GM12878 (cell line): ENCODE results near the gene ME1.

Experiments used
- CBFB ChIP-seq: IDR thresholded peaks from 2 replicates; pipeline ENCODE4 v1.6.1; 2016; ENCODE audit warnings: antibody characterized with exemption, low read depth
- CEBPZ ChIP-seq: fragments of 150-350 bp; IDR thresholded peaks from 2 replicates; pipeline ENCODE4 v1.6.1; 2016; ENCODE audit warnings: low read depth, low read length
- E2F4 ChIP-seq: IDR thresholded peaks from 2 replicates; pipeline ENCODE4 v1.6.1; 2012; ENCODE audit warnings: low read depth, low read length, improper control_type of control experiment
- EP300 ChIP-seq, 2 experiments: fragments of 150-350 bp in 1 of 2; IDR thresholded peaks; 2 replicates each; pipeline ENCODE4 v1.6.1; 2011 to 2012; ENCODE audit warnings: low read depth in 2 of 2, low read length in 2 of 2, borderline replicate concordance in 1 of 2, improper control_type of control experiment in 1 of 2, inconsistent platforms in 1 of 2; ENCODE audit not compliant: control insufficient read depth in 1 of 2
- ETV6 ChIP-seq, 2 experiments: fragments of 450-650 bp in 1 of 2; IDR thresholded peaks in 1 of 2; conservative IDR thresholded peaks in 1 of 2; 2 replicates each; pipeline ENCODE4 v1.6.1; 2014; ENCODE audit warnings: antibody characterized with exemption in 1 of 2, borderline replicate concordance in 1 of 2, low read depth in 1 of 2, mild to moderate bottlenecking in 1 of 2, moderate library complexity in 1 of 2
- POLR2A ChIP-seq: IDR thresholded peaks from 2 replicates; pipeline ENCODE4 v1.6.1; 2011; ENCODE audit warnings: low read depth, mild to moderate bottlenecking, low read length
- RCOR1 ChIP-seq: conservative IDR thresholded peaks from 2 replicates; pipeline ENCODE4 v1.6.1; 2012; ENCODE audit warnings: low read depth, low read length, improper control_type of control experiment
- REST ChIP-seq: IDR thresholded peaks from 2 replicates; pipeline ENCODE4 v1.6.1; 2012; ENCODE audit warnings: mild to moderate bottlenecking, low read depth, low read length
- SIX5 ChIP-seq: IDR thresholded peaks from 2 replicates; pipeline ENCODE4 v1.6.1; 2011; ENCODE audit warnings: mild to moderate bottlenecking, low read depth, low read length, moderate library complexity; ENCODE audit not compliant: severe bottlenecking
- SP1 ChIP-seq: IDR thresholded peaks from one replicate; pipeline ENCODE4 v1.6.1; 2011; ENCODE audit warnings: low read depth, low read length
- TAF1 ChIP-seq: IDR thresholded peaks from 2 replicates; pipeline ENCODE4 v1.6.1; 2011; ENCODE audit warnings: mild to moderate bottlenecking, low read depth, low read length, borderline replicate concordance
- YY1 ChIP-seq: IDR thresholded peaks from 2 replicates; pipeline ENCODE4 v1.6.1; 2011; ENCODE audit warnings: low read depth, mild to moderate bottlenecking, low read length
- TF ChIP-seq, protein P1 (sequence below), 3 experiments: IDR thresholded peaks in 2 of 3; conservative IDR thresholded peaks in 1 of 3; 2 replicates each; pipeline ENCODE4 v1.5.1; 2011; ENCODE audit warnings: low read depth in 3 of 3, low read length in 3 of 3, mild to moderate bottlenecking in 3 of 3, control low read depth in 2 of 3, moderate library complexity in 2 of 3, inconsistent platforms in 1 of 3, mixed read lengths in 1 of 3; ENCODE audit not compliant: control insufficient read depth in 2 of 3, insufficient read depth in 1 of 3; ENCODE audit errors: extremely low read depth in 1 of 3

- TF ChIP-seq EP300 (IDR thresholded peaks at IDR 0.05; ENCODE audit: borderline replicate concordance in 1 of 2, control insufficient read depth in 1 of 2, low read depth in 2 of 2, low read length in 2 of 2) (no peak), SP1 (no peak), CEBPZ (no peak), TAF1 (no peak), REST (no peak), POLR2A (no peak), SIX5 (no peak), ETV6 (conservative IDR thresholded peaks at IDR 0.05 in 1 of 2, IDR thresholded peaks at IDR 0.05 in 1 of 2; ENCODE audit: borderline replicate concordance in 1 of 2, low read depth in 1 of 2) (no peak), RCOR1 (no peak), E2F4 (no peak), YY1 (no peak), CBFB (no peak)
- TF ChIP-seq, protein P1, sequence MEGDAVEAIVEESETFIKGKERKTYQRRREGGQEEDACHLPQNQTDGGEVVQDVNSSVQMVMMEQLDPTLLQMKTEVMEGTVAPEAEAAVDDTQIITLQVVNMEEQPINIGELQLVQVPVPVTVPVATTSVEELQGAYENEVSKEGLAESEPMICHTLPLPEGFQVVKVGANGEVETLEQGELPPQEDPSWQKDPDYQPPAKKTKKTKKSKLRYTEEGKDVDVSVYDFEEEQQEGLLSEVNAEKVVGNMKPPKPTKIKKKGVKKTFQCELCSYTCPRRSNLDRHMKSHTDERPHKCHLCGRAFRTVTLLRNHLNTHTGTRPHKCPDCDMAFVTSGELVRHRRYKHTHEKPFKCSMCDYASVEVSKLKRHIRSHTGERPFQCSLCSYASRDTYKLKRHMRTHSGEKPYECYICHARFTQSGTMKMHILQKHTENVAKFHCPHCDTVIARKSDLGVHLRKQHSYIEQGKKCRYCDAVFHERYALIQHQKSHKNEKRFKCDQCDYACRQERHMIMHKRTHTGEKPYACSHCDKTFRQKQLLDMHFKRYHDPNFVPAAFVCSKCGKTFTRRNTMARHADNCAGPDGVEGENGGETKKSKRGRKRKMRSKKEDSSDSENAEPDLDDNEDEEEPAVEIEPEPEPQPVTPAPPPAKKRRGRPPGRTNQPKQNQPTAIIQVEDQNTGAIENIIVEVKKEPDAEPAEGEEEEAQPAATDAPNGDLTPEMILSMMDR (IDR thresholded peaks at IDR 0.05 in 2 of 3, conservative IDR thresholded peaks at IDR 0.05 in 1 of 3; ENCODE audit: control insufficient read depth in 2 of 3, extremely low read depth in 1 of 3, insufficient read depth in 1 of 3, low read depth in 3 of 3, low read length in 3 of 3): no peak
Observed at GRCh38 chr6:83467620-83468036, 36.8 kb upstream of the ME1 start.
